Measurements from ENCODE around the gene TAF1A.
"Not testable (repeated sequence)": the region's sequence is repeated elsewhere in the genome, so short reads cannot be mapped to it uniquely, and the experiment has no call there.

TAF1A gene

GRCh38 chr1:222589462-222590302 is at the start of gene TAF1A:
TAF1A (minus strand) TSS chr1:222589933.
- peak; percentile 49 to 79 for DNase-seq (ENCODE audit: extremely low read depth in 1 of 2, low read depth in 1 of 2)

GRCh38 chr1:222634180-222635013 is 44.7 kb upstream of the TAF1A start:
- DNase-seq (ENCODE audit: extremely low read depth in 1 of 2, low read depth in 1 of 2): peak; percentile 30 to 38

- no peak for DNase-seq (ENCODE audit: extremely low read depth in 1 of 2, low read depth in 1 of 2)
These were observed 43.0 kb upstream of the TAF1A start for GRCh38 chr1:222632749-222633148.

DNA sequence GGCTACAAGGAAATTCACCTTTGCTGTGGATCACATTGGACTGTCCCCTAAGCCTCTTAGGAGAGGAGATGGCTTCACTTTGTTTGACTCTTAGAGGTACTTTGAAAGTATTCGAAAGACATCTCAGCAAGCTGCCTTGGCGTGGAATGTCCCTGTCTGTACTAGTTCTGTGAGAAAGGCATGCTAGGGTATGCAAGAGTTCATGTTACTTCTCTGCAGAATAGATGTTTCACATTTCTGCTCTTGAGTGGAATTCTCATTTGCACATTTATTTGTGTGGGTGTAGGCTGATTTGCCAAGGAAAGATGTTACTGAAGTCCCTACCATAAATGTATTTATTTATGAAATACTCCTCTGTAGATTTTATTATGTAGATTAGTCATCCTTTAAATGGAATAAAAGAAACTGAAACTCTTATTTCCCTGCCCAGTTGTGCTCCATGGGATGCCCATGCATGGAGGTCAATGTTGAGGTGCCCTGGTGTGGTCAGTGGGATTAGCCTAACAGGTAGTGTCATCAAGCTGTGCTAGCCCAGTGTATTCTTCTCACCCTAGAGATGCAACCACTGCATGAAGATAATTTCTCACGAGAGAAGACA is 42.0 kb upstream of the TAF1A start:
- DNase-seq (ENCODE audit: extremely low read depth in 1 of 2, low read depth in 1 of 2): no peak

- no peak for DNase-seq (ENCODE audit: extremely low read depth in 1 of 2, low read depth in 1 of 2)
These were observed 40.3 kb upstream of the TAF1A start for GRCh38 chr1:222629921-222630535.

DNA sequence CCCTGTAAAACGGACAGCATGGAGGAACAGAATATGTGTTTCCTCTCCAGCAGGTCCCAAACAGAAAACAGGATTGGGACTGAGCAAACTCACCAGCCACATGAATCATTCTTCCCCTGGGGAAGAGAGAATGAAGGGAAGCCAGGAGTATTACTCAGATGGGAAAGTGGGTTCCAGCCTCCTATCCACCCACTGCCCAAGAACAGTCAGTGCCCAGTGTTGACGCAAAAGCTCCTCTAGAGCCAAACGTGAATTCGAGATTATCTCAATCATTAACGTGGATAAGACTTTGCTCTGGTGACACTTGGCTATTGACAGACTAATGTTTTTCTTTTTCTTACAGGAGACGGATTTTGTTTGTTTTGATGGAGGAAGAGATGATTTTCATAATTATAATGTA is 37.5 kb upstream of the TAF1A start:
- DNase-seq (ENCODE audit: extremely low read depth in 1 of 2, low read depth in 1 of 2): no peak

DNA sequence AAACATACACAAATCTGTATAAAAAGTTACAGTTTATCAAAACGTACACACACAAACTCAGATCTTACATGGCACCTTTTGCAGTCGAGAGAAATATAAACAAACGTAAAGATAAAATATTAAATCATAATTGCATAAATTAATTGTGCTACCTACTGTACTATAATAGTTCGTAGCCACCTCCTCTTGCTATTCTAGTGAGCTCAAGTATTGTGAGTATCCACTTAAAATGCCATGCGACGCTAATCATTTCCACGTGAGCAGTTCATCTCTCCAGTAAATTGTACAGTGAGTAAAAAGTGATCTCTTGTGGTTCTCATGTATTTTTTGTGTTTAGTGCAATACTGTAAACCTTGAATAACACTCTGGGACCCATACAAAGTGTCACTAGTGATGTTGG is 34.5 kb upstream of the TAF1A start:
- no peak for DNase-seq (ENCODE audit: extremely low read depth in 1 of 2, low read depth in 1 of 2)

DNA sequence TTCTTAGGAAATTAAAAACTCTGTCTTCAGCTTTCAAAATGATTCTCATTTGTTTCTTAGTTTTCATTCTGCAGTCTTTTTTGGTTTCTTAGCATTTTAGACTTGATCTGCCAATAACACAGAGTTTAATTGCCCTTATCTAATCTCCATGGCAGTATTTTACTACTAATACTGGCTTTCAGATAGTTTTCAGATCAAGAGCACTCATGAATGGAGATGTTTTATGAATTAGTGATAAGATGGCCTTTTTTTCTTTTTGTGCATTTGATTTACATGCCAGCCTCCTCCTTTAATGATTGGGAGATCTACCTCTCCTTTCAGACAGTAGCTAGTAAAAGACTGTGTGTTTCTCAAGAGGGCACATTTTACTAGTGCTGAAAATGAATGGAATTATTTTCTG is 33.7 kb upstream of the TAF1A start:
- no peak for DNase-seq (ENCODE audit: extremely low read depth in 1 of 2, low read depth in 1 of 2)

GRCh38 chr1:222622765-222623164 is 33.0 kb upstream of the TAF1A start:
- no peak for DNase-seq (ENCODE audit: extremely low read depth in 1 of 2, low read depth in 1 of 2)

DNA sequence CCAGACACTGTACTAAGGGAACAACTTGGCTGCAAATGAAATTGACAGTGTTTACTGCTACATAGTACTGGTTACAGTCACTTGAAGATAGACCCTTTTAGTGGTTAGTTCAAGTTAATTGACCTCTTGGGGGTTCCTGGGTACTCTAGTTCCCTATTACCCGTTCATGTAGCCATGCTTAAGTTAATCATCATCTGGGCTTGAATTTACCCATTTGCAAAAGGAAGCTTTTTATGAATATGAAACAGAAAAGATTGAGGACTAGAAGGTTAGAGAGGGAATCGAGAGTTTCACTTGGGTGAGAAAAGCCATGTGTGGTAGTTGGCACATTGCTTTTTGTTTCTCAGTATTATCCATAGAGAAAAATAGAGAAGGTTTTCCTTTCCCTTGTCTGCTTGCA is 30.8 kb upstream of the TAF1A start:
- DNase-seq (ENCODE audit: extremely low read depth in 1 of 2, low read depth in 1 of 2): no peak

- no peak for DNase-seq (ENCODE audit: extremely low read depth in 1 of 2, low read depth in 1 of 2)
These were observed 29.3 kb upstream of the TAF1A start for GRCh38 chr1:222618880-222619596.

GRCh38 chr1:222618001-222618879 is 28.5 kb upstream of the TAF1A start, which contains the start of gene MIA3:
MIA3 (plus strand) TSS chr1:222618097; CDS start chr1:222618111, 14 bp downstream.
- peak in 1 of 2 donors; percentile 29 for DNase-seq (ENCODE audit: extremely low read depth in 1 of 2, low read depth in 1 of 2)

GRCh38 chr1:222617367-222617951 is 27.7 kb upstream of the TAF1A start:
- peak; percentile 90 to 95 for DNase-seq (ENCODE audit: extremely low read depth in 1 of 2, low read depth in 1 of 2)

DNA sequence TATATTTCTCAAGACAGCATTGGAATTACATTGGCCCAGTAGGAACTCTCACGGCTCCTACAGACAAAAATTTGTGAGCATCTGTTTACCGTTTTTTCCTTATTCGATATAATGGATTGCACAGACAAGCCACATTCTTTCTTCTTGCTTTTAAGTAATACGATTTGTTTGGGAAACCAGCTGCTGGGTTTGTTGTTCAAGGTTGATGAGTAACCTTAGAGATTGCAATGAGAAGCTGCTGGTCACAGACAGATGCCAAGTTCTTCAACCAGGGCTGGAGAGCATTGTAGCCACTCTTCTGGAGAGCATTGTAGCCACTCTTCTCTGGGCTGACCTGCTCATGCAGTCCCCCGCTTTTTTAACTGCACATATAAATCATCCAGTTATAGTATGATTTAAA is 26.8 kb upstream of the TAF1A start:
- no peak for DNase-seq (ENCODE audit: extremely low read depth in 1 of 2, low read depth in 1 of 2)

- DNase-seq (ENCODE audit: extremely low read depth in 1 of 2, low read depth in 1 of 2): no peak
These were observed 23.9 kb upstream of the TAF1A start for GRCh38 chr1:222613627-222614026.

DNA sequence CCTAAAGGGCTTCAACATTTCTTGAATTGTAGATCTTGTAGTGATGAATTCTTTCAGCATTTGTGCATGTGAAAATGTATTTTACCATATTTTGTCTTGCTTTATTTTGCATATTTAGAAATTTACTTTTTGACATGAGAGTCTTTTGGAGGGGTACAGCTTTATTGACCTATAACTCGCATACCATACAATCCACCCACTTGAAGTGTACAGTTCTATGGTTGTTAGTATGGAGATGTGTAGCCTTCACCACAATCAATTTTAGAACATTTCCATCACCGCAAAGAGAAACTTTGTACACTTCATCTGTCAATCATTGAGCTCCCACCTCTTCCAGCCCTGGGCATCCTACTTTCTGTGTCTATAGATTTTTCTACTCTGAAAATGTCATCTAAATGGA is 21.0 kb upstream of the TAF1A start:
- no peak for DNase-seq (ENCODE audit: extremely low read depth in 1 of 2, low read depth in 1 of 2)

GRCh38 chr1:222609111-222609510 is 19.4 kb upstream of the TAF1A start:
- not testable (repeated sequence) for DNase-seq (ENCODE audit: extremely low read depth in 1 of 2, low read depth in 1 of 2)

GRCh38 chr1:222606757-222607156 is 17.0 kb upstream of the TAF1A start:
- DNase-seq (ENCODE audit: extremely low read depth in 1 of 2, low read depth in 1 of 2): no peak

DNA sequence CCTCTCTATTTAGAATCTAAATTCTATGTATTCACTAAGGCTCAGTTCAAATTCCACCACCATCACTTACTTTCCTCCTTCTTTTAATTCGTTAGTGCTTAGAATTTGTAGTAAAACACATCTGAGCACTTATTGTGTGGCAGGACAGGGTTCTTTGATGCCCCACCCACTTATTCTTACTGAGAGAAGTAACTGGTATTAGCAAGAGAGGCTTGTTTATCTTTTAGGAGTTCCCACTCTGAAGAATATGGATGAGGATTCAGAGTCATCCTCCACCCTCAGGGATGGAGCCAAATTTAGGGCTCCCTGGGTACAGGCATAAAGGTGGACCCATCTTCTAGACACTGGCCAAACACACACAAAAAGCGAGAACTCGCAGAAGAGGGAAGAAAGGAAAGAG is 11.5 kb upstream of the TAF1A start:
- DNase-seq (ENCODE audit: extremely low read depth in 1 of 2, low read depth in 1 of 2): no peak

All from activated CD8-positive, alpha-beta memory T cell treated with anti-CD3 and anti-CD28 coated beads for 1 hour (primary cell).